HK-2 (cell line): Measurements from ENCODE around the gene NEK4.
"Not testable (repeated sequence)": the region's sequence is repeated elsewhere in the genome, so short reads cannot be mapped to it uniquely, and the experiment has no call there.

Experiments
- DNase-seq: peaks from one replicate; pipeline ENCODE4 v3.0.0-alpha.2; 2018; ENCODE audit not compliant: unreplicated experiment

Gene NEK4

DNA sequence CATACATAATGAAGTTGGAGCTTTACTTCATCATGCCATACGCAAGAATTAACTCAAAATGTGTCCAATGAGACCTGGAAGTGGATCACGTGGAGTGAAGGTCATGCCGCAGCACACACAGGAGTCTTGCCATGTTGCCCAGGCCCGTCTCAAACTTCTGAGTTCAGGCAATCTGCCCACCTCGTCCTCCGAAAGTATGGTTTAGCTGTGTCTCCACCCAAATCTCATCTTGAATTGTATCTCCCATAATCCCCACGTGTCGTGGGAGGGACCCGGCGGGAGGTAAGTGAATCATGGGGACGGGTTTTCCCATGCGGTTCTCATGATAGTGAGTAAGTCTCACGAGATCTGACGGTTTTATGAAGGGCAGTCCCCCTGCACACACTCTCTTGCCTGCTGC lies 39.1 kb downstream of the NEK4 start:
- DNase-seq, result no peak

DNA sequence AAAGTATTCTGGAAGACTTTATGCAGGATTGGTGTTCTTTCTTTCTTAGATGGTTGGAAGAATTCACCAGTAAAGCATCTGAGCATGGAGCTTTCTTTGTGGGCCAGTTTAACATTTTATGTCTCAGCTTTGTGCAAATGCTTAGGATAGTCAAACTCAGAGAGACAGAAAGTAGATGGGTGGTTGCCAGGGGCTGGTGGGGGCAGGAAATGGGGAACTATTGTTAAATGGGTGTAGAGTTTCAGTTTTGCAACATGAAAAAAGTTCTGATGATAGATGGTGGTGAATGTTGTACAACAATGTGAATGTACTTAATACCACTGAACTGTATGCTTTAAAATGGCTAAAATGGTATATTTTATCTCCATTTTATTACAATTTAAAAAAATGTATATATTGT lies 40.1 kb downstream of the NEK4 start:
- no peak for DNase-seq

DNA sequence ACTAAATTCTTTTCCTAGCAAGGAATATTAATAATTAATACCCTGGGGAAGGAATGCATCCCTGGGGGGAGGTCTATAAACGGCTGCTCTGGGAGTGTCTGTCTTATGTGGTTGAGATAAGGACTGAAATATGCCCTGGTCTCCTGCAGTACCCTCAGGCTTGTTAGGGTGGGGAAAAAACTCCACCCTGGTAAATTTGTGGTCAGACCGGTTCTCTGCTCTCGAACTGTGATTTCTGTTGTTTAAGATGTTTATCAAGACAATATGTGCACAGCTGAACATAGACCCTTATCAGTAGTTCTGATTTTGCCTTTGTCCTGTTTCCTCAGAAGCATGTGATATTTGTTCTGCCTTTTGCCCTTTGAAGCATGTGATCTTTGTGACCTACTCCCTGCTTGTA lies 42.0 kb downstream of the NEK4 start:
- not testable (repeated sequence) for DNase-seq

DNA sequence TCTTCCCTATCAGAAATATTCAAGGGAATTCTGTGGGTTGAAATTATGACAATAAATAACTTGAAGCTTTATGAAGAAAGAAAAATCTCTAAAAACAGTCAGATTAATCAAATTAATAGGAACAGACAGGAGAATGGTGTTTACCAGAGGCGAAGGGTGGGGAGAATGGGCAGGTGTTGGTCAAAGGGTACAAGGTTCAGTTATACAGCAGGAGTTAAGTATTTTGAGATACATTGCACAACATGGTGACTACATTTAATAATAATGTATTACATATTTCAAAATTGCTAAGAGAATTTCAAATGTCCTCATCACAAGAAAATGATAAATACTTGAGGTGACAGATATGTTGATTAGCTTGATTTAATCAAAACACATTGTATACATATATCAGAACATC lies 46.2 kb downstream of the NEK4 start:
- DNase-seq, result no peak

DNA sequence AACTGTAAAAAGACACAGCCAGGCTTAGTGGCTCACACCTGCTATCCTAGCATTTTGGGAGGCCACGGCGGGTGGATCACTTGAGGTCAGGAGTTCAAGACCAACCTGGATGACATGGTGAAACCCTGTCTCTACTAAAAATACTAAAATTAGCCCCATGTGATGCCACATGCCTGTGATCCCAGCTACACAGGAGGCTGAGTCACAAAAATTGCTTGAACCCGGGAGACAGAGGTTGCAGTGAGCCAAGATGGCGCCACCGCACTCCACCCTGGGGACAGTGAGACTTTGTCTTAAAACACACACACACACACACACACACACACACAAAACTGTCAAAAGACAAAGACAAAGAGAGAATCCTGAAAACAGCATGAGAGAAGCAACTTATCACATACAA lies 46.8 kb downstream of the NEK4 start:
- DNase-seq, result no peak

DNA sequence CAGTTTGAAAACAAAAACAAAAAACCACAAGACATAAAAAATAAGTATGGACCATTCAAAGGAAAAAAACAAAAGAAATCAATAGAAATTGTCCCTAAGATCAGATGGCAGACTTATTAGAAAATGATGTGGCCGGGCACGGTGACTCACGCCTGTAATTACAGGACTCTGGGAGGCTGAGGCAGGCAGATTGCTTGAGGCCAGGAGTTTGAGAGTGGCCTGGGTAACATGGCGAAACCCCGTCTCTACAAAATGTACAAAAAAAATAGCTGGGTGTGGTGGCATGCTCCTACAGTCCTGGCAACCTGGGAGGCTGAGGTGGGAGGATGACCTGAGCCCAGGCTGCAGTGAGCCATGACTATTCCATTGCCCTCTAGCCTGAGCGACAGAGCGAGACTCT lies 48.2 kb downstream of the NEK4 start:
- no peak for DNase-seq

DNA sequence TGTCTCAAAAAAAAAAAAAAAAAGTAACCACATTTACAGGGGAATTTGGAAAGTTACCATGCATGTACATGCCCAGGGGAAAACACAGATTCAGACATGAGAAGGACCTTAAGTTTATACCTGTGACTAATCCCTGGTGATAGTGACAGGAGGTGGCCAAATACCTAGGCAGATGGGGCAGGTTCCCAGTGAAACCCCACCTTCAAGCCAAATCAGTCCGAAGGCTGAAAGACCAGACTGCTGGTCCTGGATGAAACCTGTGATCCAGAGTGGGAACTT lies 49.1 kb downstream of the NEK4 start:
- DNase-seq, result no peak

DNA sequence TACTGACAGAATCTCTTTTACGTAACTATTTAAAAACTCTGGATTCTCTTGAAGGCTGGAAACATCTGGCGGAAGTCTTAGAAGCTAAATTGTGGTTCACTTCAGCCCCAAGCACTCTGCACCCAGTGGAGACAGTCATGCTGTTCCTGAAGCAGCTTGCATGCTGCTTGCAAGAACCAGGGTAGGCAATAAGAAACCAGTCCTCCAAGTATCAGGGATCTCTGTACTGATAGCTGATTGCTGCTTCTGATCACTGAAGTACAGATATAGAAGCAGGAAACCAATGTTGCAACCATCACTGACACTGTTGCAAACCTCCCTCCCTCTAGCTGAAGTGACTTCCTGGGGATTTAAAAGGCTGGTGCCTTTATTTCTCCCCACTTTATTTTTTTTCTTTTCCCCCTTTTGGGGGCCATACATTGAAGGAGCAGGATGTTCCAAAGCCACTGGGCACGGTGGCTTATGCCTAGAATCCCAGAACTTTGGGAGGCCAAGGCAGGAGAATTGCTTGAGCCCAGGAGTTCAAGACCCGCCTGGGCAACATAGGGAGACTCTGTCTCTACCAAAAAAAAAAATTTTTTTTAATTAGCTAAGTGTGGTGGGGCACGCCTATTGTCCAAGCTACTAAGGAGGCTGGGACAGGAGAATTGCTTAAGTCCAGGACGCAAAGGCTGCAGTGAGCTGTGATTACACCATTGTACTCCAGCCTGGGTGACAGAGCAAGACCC lies 49.6 kb downstream of the NEK4 start:
- DNase-seq, result no peak

DNA sequence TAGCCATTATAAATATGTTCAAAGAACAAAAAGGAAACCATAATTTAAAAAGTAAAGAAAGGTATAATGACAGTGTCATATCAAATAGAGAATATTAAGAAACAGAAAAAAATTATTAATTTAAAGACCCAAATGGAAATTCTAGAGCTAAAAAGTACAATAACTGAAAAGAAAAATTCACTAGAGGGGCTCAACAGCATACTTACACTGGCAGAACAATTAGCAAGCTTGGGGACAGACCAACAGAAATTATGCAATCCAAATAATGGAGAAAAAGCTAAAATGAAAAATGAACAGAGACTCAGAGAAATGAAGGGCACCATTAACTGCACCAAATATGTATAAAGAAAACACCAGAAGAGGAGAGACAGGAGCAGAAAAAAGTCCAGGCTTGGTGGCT lies 51.1 kb downstream of the NEK4 start:
- no peak for DNase-seq

DNA sequence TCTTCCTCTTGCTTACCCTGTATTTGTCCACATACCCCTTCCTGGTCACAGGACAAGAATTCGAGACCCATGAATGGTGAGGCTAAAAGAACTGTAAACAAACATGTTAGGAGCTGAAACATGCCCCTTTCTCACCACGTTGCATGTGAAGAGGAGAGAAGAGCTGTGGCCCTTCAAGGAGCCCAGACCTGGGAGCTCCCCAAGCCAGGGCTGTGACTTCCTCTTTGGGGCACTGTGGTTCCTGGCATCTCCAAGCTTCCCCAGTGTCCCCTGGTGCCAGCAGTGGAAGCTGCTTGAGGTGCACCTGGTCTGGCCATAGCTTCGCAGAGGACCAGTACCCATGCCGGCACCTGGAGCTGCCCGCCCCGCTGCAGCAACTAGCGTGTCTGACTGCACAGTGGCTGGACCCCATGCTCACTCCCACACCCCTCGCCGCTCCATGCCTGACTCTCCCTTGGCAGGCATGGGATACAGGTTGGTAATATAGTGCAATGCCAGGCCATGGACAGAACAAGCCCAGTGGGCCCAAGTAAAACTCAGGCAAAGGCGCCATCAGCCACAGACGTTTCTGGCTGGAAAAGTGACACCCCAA lies 54.9 kb downstream of the NEK4 start:
- DNase-seq, result no peak

DNA sequence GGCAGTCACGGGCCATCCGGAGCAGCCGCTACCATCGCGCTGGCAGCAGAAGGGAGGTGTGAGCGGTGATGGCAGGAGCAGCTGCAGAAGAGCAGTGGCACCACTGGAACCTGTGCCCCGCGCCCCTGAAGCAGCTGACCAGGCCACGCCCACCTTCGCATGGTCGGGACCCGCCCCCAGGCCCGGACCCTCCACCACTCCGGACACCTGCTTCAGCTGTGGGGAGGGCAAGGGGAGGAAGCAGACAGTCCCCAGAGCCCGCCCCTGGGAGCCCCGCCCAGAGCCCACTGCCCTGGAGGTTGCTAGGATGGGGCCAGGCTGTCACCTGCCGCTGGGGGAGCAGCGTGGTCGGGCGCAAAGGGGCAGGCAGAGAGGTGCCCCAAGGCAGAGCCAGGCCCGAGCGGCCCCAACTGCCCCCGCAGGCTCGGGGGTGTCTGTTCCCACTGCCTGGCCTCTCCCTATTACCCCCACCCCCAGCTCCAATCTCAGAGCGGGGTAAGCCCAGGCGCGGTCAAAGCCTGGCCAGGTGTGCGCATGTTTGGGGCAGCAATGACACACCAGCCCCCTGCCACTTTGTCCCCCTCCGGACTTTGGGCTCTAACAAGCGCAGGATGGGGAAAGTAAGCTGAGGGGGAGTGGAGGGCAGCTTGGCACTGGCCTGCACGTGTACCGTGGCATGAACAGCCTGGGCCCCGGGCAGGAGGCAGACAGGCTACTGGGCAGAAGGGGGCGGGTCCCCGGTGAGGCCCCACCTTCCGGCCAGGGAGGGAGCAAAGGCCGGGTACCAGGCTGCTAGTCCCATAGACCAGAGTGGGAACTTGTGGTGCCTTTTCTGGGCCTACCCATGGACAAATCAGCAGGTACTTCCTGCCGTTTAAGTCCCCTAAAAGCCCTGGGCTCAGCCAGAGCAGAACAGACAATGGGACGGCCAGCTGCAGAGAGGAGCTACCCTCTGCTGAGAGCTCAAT lies 56.1 kb downstream of the NEK4 start:
- no peak for DNase-seq

DNA sequence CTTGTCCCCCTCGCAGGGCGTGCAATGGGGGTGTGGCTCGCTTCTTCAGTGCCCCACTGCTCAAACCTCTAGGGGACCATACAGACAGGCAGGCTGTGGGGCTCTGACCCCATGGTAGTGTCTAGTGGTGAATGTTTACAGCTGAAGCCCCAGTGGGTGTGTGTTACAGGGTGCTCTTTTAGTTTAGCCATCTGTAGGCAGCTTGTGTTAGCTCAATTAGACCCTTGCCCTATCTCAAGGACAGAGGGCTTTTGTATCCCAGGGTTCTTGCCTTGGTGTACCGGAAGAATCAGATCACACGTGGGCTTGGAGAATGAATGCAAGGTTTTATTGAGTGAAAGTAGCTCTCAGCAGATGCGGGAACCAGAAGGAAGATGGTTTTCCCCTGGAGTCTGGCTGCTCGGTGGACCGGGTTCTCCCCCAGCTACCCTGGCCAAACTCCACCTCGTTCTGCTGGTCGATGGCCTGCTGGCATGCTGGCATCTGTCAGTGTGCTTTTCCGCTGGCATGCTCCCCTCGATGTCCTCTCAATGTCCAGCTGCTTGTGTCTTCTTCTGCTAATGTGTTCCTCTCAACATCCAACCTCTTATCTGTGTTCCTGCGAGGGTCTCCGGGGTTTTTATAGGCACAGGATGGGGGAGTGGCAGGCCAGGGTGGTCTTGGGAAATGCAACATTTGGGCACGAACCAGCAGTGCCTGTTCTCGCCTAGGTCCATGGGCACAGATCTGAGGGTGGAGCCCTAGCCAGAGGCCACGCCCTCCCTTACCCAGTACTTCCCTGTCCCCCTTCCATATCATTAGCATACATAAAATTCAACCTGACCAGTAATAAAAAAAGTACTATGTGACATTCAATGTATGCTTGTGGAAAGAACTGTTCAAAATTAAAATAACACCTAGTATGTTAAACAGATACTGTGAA lies 58.2 kb downstream of the NEK4 start:
- no peak for DNase-seq

DNA sequence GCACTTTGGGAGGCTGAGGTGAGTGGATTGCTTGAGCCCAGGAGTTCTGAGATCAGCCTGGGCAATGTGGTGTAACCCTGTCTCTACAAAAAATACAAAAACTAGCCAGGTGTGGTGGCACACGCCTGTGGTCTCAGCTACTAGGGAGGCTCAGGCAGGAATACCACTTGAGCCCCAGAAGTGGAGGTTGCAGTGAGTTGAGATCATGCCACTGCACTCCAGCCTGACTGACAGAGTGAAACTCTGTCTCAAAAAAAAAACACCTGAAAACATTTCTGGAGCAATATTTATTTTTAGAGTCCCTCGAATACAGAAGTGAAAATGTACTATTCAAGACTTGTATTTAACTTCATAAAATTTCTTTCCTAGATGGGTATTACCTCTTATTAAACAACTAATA lies 60.2 kb downstream of the NEK4 start:
- DNase-seq, result no peak

DNA sequence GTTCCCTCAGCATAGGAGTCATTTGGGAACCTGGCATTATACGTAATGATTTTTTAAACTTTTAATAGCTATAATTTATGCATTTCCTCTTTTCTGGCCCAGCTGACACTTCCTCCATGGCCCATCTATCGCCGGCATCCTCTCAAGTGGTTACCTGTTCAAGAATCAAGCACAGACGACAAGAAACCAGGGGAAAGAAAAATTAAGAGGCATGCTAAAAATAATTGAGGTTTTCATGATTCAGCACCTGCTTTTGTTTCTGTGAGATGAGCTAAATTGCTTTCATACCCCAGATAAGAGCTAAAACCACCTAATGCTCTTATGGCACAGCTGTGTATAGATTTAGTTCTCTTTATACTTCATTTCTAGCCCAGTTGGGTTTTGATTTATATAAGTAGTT lies 63.2 kb downstream of the NEK4 start:
- no peak for DNase-seq

DNA sequence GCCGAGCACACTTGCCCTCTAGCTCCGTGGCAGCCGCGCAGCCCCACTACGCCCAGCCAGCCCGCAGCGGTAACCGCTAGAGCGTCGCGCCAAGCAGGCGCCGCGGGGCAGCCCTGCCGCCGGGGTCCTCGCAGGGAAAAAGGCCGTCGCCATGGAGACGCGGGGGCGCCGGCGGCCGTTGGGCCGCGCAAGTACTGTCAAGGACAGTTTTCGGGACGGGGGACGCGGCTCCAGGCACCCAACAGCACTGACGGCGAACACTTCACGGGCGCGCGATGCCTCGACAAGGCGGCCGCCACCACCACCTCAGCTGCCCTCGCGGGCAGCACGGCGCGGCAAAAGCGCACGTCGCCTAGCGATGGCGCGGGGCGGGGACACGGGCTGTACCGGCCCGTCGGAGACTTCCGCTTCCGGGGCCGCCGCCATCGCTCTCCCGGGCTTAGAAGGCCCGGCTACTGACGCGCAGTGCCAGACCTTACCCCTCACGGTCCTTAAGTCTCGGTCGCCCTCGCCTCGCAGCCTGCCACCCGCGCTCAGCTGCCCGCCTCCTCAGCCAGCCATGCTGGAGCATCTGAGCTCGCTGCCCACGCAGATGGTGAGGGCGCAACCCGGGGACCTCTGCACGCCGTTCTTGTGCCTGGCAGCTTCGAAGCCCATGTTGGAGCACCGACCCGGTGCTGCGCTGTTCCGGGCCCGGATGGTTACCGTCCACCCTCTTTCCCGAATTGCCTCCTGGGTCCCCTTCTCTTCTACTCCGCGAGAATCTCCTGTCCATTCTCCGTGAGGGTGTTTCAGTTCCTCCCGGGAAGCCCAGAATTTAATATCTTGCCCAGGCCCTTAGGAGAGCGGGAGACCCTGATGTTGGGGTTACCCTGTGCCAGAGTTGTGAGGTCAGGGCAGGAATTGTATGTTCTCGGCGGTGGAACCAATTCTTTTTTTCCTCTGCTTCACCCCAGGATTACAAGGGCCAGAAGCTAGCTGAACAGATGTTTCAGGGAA lies 64.8 kb downstream of the NEK4 start, which contains the start of the genes GLT8D1 and SPCS1:
Gene GLT8D1 (minus strand): TSS at position 104 of the 999 bp plus-strand sequence. CDS start 5,331 bp downstream, outside the sequence.
Gene SPCS1 (plus strand): TSS at position 419 of the 999 bp plus-strand sequence. CDS start 141 bp downstream, at position 560.
- peak; percentile 74 for DNase-seq

DNA sequence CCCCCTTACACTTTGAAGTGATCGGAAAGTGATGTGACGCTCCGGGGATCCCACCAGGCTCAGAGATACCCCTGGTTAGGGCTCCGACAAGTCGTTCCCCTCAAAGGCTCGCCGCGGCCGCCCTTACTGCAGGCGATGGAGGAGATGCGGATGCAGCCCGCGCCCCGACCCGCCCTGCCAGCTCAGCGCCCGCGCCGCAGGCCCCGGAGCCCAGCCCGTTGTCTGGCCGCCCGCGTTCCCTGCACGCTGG lies 65.4 kb downstream of the NEK4 start:
- DNase-seq, result no peak

DNA sequence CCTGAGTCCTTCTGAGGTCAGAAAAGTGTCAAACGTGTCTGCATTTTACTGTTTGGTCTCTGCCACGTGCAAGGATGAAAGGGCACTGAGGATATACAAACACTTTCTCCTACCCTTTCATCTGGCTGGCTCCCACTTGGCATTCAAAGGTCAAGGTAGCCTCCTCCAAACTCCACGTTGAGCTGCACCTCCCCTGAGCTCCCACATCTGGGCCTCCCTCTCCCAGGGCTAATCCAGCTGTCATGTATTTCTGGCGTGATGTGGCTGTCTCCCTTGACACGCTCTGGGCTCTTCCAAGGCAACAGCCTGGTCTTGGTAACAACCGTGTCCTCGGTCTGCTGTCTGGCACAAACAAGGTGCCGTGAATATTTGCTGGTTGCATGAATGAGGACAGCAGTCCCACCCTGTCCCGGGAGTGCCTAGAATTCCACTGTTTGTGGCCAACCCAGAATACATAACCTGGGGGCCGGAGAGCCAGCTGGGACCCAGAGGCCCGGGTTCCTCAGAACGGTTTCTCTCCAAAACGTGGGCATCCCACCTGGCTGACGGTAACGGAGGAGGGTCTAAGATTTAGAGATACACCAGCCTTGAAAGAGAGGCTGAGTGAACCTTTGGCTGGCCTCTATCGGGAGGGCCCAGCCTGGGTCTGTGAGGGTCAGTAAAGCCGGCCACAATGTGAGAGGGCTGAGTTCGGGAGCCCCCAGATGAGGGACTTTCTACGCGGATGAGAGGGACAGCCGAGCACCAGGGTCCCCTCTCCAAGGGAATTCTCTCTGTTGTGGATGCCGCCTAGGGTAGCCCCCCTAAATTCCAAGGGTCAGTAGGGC lies 65.9 kb downstream of the NEK4 start:
- DNase-seq, result peak; percentile 22

DNA sequence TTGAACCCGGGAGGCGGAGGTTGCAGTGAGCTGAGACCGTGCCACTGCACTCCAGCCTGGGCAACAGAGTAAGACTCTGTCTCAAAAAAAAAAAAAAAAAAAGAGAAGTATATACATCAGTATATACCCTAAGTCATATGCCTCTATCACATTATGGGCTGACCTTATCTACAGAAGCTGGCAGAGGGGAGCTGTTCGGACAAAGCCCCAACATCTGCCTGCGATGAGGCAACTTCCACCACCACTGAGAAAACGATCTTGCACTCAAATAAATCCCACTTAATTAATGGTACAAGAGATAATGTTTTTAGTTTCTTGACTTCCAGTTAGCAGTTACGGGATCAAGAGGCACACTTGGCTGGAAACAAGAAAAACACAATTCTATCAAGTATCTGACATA lies 67.4 kb downstream of the NEK4 start:
- no peak for DNase-seq

DNA sequence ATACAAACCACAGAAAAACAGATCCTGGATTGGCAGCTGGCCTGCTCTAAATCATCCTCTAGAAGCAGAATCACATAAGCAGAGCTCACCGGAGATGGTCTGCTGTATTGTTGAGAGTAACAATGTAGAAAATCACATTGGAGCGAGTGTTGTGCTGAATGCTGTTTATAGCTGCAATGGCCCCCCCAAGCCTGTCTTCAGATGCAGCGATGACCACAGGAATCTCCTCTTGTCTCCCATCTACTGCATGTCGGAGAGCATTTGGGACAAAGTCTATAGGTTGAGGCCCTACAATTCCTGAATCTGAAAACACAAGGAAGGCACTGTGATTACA lies 73.1 kb downstream of the NEK4 start:
- DNase-seq, result no peak
